HUDEP-2 (cell line): Measurements from ENCODE around the gene TRIM62.

Experiments used
- DNase-seq, 76 experiments: peaks; one replicate each; lab custom pipeline; 2025; ENCODE audit not compliant: unreplicated experiment in 76 of 76; lab: John Stamatoyannopoulos, UW

TRIM62 gene

GRCh38 chr1:33162141-33162540, 19.7 kb downstream of the TRIM62 start:
- DNase-seq: no peak

DNA sequence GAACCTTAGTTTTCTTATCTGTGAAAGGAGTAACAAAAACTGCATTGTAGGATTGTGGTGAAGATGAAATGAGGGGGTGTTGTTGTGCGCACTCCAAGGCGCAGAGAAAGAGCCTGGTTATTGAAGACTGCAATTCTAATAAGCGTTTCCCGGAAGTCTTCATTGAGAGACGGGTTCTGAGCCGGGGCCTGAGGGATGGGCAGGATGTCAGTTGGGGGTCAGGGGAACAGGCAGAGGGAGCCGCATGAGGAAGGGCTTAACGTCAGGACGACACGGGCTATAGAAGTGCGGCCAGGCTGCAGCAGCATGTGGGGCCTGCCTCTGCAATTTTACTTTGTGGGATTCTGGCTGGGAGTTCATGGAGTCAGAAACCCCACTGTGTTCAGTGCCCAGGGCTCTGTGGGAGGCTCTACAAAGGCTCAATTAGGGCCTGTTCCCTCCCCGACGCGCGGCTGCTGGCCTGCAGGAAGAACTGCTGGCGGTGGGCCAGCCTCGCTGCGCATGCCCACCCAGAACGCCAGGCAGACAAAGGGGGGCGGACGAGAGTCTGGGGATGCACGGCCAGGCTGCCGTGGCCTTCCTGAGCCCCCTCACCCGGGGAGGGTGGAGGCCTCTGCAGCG, 20.7 kb downstream of the TRIM62 start:
- DNase-seq: no peak

GRCh38 chr1:33159577-33159976, 22.3 kb downstream of the TRIM62 start:
- no peak for DNase-seq

GRCh38 chr1:33158366-33158765, 23.5 kb downstream of the TRIM62 start:
- no peak for DNase-seq

DNA sequence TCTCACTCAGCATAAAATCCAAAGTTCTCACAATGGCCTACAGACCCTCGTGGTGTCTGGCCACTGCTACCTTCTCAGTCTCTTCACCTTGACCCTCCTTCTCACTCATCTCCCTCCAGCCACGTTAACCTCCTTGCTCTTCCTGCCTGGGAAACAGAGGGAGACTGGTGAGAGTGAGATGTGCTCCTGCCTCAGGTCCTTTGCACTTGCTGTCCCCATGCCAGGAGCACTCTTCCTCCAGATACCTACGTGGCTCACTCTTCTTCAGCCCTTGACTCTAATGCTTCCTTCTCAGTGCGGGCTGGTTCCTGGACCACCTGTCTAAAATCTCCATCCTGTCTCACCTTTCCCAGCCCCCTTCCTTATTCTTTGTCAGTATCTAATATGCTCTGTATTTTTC, 24.7 kb downstream of the TRIM62 start:
- no peak for DNase-seq

DNA sequence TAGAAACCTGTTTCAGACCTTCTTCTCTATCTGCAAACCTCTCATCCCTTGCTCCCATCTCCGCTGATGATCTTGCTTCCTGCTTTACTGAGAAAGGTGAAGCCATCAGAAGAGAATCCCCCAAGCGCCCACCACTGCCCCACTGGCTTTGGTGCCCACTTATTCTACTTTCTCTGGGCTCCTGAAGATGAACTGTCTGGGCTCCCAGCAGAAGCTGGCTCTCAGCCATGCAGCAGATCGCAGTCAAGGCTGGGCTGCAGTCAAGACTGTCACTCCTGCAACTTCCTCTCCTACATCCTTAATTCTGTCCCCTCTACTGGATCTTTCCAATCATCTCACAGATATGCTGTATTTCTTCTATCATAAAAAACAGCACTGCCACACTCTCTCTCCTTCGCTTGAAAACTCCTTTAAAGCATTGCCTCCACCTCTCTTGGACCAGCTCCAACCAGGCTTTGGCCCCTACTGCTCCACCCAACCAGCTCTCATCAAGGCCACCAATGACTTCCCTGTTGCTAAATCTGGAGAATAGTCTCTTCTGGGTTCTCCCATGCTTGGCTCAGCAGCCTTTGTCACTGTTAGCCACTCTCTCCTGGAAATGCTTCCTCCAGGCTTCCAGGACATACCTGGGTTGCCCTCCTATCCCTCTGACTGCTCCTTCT, 25.8 kb downstream of the TRIM62 start:
- DNase-seq: no peak

DNA sequence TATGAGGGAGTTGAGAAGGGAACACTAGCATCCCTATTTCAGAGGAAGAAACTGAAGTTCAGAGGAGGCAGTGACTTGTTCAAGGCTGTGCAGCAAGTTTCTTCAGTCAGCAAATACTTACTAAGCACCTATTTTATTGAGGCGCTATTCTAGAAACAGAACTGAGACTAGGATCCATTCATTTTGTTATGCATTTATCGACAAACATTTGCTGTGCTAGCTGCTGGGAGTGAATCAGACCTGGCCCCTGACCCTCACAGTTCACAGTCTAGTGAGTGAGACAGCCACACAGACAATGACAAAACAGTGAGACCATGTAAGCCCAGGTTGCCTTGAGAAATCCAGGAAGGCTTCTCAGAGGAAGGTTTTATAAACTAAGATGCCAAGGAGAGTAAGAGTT, 28.2 kb downstream of the TRIM62 start:
- DNase-seq: no peak

- no peak for DNase-seq
These were observed 29.0 kb downstream of the TRIM62 start for GRCh38 chr1:33152685-33153432.

DNA sequence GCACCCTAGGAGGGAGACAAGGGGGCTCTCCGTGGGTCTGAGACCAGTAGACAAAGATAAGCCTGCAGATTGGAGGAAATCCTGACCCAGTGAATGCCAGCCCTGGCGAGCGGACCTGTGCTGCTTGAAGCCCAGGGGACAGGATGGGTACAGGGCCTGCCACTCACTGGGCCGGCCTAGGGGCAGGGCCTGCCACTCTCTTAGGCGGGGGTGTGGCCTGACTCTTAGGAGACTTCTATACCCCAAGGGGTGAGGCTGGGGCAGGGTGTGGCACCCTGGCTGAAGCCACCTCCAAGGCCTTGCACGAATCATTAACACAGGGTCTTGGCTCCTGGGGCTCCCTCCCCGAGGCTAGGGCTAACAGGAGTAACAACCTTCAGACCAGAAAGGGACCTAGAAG, 30.7 kb downstream of the TRIM62 start:
- DNase-seq: peak in 2 of 76 experiments; percentile 5 to 17

DNA sequence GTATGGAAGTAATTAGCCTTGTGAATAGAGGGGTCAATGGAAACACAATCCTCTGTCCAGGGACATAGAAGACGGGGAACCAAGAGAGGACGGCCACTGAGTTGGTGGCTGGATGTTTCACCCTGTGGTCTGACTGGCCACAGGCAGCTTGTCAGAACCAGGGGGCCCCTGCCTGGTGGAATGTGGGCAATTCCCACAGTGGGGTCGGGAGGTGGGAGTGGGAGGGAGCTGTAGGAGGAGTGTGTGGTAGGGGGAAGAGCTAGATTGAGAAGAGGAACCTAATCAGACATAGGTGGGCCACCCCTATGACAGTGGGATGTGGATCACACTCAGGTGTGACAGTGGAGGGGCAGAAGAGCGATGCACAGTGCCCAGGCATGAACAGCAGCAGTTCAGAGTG, 31.3 kb downstream of the TRIM62 start:
- no peak for DNase-seq

- no peak for DNase-seq
These were observed 32.2 kb downstream of the TRIM62 start for GRCh38 chr1:33149453-33150190.

GRCh38 chr1:33148615-33149014, 33.2 kb downstream of the TRIM62 start:
- DNase-seq: no peak

DNA sequence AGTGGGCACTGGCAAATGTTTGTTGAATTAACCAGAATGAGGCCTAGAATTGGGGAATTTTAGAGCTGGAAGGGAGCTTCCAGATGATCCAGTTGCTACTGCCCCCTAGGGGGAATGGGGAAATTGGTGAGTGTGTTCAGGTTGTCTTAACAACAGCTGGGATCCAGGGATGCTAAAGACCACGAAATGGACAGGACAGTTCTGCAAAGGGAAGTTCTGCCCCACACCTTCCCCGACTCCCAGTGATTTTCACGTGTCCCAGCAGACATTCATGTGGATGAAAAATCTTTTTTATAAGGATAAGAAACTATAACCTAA, 33.9 kb downstream of the TRIM62 start:
- no peak for DNase-seq

DNA sequence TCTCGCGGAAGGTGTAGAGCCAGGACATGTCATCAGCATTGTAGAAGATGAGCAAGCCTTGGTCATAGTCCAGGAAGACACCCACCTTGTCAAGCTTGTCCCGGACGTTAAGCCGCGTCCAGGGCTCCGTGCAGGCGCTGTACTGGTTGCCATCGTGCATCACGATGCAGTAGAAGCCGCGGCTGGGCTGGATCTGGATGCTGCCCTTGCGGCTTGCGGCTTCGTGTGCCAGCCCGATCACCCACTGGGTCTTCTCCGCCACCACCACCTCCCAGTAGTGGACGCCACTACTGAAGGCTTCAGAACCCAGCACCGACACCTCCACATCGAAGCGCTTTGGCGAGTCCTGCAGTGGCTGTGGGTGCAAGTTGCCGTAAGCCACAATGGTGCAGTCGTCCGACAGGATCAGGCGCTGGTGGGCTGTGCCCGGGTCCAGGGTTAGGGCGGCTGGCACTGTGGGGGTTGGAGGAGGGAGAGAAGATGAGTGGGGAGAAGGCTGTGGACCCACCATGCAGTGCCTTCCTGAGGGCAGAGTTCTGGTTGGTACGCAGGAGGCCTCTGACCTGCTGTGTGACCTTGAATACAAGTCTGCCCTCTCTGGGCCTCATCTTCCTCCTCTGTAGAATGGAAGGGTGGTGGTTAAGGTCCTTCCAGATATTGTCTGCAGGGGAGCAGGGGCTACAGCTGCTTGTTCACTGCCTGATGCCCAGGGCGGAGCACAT, 34.4 kb downstream of the TRIM62 start:
- no peak for DNase-seq

DNA sequence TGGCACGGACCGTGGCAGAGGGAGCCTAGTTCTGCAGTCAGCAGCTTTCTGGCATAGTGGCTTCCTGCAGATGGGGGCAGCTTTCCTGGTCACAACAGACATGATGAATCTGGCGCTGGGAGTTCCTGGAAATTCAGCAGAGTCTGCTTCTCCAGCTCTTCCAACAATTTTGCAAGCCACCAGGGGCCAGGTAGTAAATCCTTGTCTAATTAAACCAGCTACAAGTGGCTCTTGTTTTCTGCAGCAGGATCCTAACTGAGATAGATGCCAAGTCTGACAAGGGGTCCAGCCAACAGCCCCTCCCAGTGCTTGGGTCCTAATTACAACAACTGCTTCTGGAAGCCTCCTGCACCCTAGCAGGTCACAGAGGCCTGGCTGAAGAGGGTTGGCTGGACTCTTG, 35.8 kb downstream of the TRIM62 start:
- no peak for DNase-seq

DNA sequence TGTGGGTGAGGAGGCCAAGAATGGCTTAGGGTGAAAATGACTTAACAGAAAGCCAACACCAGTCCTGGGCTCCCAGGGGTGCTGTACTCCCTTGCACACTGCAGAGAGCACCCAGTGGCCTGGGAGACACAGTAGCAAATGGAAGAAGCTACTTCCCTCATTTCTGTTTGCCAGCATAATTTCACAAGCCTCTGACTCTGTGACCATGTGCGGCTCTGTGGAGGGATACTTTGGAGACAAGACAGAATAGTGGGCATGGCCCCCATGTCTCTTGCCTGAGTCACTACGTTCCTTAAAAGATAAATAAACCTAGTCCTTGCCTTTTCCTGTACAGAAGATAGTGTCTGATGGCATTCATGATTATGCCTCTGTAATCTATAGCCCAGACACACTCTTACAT, 38.1 kb downstream of the TRIM62 start:
- DNase-seq: no peak

GRCh38 chr1:33143176-33143575, 38.7 kb downstream of the TRIM62 start:
- no peak for DNase-seq

DNA sequence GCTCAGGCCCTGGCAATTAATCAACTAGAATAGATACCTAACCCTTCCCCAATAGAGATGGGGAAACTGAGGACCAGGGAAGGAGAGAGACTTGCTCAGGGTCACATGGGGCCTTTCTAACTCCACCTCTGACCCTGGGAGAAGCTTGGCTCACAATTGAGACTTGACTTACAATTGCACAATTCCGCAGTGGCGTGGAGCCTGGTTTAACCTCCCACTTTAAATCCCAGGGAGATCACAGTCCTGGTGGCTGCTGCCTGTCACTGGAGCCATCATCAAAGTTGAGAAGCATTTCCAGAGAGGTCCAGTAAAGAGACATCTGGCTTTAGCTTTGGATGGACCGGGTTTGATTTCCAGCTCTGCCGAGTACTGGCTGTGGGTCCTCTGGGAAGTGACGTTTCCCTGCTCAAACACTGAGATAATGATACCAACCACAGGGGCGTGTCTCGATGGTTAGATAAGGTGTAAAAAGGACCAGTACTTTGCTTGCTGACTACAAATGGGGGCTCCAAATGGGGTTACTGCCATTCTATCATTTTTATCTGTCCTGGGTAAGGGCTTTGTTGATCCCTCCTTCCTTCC, 39.3 kb downstream of the TRIM62 start:
- no peak for DNase-seq

GRCh38 chr1:33141781-33142180, 40.1 kb downstream of the TRIM62 start:
- no peak for DNase-seq

DNA sequence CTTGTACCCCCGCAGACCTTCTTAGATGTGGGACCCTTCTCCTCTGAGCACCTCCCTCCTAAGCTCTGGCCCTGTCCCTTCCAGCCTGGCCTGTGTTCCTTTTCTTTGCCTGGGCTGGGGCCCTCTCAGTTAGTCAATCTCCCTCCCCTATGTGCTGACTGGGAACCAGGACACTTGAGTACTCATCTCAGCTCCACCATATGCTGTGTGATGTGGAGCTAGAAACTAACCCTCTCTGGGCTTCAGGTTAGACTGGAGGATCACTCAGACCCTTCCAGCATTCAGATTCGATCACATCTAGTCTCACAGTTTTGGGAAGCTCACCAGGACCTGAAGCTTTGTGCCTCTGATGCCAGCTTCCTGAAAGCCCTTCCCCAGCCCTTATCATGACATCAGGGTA, 40.6 kb downstream of the TRIM62 start:
- DNase-seq: no peak
